ENCODE measurements around the gene CDH11. TPM values are rescaled to one million over a fixed set of nuclear protein-coding genes. Genes with fewer than 3 reads are reported as not detected.

CDH11 gene, protein sequence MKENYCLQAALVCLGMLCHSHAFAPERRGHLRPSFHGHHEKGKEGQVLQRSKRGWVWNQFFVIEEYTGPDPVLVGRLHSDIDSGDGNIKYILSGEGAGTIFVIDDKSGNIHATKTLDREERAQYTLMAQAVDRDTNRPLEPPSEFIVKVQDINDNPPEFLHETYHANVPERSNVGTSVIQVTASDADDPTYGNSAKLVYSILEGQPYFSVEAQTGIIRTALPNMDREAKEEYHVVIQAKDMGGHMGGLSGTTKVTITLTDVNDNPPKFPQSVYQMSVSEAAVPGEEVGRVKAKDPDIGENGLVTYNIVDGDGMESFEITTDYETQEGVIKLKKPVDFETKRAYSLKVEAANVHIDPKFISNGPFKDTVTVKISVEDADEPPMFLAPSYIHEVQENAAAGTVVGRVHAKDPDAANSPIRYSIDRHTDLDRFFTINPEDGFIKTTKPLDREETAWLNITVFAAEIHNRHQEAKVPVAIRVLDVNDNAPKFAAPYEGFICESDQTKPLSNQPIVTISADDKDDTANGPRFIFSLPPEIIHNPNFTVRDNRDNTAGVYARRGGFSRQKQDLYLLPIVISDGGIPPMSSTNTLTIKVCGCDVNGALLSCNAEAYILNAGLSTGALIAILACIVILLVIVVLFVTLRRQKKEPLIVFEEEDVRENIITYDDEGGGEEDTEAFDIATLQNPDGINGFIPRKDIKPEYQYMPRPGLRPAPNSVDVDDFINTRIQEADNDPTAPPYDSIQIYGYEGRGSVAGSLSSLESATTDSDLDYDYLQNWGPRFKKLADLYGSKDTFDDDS
- polyA plus RNA-seq (ENCODE audit: insufficient read length), result 169 TPM
- long read RNA-seq, donor 1, full-length matches to known transcripts, result 17 of 17 reads
- long read RNA-seq, donor 1, partial matches to known transcripts, result 0 of 17 reads
- long read RNA-seq, donor 1, other reads (novel, unspliced or antisense), result 0 of 17 reads
- long read RNA-seq, donor 2, full-length matches to known transcripts, result 30 of 30 reads
- long read RNA-seq, donor 2, partial matches to known transcripts, result 0 of 30 reads
- long read RNA-seq, donor 2, other reads (novel, unspliced or antisense), result 0 of 30 reads
- long read RNA-seq, donor 3, full-length matches to known transcripts, result 5 of 5 reads
- long read RNA-seq, donor 3, partial matches to known transcripts, result 0 of 5 reads
- long read RNA-seq, donor 3, other reads (novel, unspliced or antisense), result 0 of 5 reads
- long read RNA-seq, donor 4, result 0 reads
- long read RNA-seq, donor 5, full-length matches to known transcripts, result 9 of 9 reads
- long read RNA-seq, donor 5, partial matches to known transcripts, result 0 of 9 reads
- long read RNA-seq, donor 5, other reads (novel, unspliced or antisense), result 0 of 9 reads
- long read RNA-seq, donor 6, full-length matches to known transcripts, result 19 of 31 reads
- long read RNA-seq, donor 6, partial matches to known transcripts, result 12 of 31 reads
- long read RNA-seq, donor 6, other reads (novel, unspliced or antisense), result 0 of 31 reads
- long read RNA-seq, donor 7, full-length matches to known transcripts, result 26 of 70 reads
- long read RNA-seq, donor 7, partial matches to known transcripts, result 44 of 70 reads
- long read RNA-seq, donor 7, other reads (novel, unspliced or antisense), result 0 of 70 reads
- long read RNA-seq, donor 8, full-length matches to known transcripts, result 11 of 11 reads
- long read RNA-seq, donor 8, partial matches to known transcripts, result 0 of 11 reads
- long read RNA-seq, donor 8, other reads (novel, unspliced or antisense), result 0 of 11 reads

GRCh38 chr16:65121870-65122723, at the start of gene CDH11:
Gene CDH11, minus strand, starts transcription at chr16:65122063. Its CDS starts 117,194 bp downstream, at chr16:65004869.
- peak; percentile 80 for DNase-seq

GRCh38 chr16:65154321-65154720, 32.5 kb upstream of the CDH11 start:
- DNase-seq, result peak; percentile 29

- no peak for DNase-seq
Observed at GRCh38 chr16:65153365-65154105, 31.7 kb upstream of the CDH11 start.

GRCh38 chr16:65148804-65149203, 26.9 kb upstream of the CDH11 start:
- DNase-seq, result no peak

DNA sequence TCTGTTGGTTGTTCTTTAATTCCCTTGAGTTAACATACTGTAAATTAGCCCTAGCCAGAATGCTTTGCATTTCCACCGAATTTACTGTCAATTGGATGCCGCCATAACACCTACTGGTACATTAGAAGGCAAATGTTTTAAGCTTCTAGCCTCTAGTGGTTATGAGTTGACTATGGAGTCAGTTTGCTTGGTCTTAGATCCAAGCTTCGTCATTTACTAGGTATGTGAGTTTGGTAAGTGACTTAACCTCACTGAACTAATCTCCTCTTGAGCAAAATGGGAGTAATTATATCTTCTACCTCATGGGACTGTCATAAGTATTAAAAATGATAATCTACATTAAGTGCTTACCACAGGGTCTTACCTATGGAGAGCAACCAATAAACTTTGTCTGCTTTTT, 20.4 kb upstream of the CDH11 start:
- no peak for DNase-seq

- no peak for DNase-seq
Observed at GRCh38 chr16:65136681-65137080, 14.8 kb upstream of the CDH11 start.

DNA sequence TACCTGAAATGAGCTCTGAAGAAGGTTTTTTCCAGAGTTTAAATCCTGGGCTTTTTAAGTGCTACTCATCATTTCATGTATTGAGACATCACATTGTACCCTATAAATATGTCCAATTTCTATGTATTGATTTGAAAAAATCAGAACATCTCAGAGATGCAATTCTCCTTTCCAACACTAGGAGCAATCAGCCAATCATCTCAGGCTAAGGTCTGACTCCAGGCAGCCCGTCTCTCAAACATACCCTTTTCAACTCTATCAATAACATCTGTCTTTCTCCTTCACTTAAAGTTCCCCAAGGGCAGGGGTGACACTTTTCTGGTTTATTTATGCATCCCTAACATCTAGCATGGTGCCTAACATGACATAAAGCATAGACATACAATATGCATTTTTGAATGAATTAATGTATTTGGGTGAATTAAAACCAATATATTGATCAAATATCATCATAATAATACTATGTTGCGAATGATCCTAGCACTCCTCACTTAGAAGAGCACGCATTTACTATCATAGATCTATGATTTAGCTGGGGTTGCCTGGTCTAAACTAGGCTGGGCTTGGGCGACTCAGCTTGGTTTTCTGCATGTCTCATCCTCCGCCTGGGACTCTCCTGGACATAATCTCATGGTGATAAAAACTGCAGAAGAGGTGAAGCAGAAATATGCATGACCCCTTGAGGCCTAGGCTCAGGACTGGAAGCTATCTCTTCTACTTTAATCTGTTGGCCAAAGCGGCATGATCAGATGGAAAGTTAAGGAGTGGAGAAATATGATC, 5.2 kb upstream of the CDH11 start:
- DNase-seq, result no peak

GRCh38 chr16:65125871-65126270, 4.0 kb upstream of the CDH11 start:
- DNase-seq, result no peak

DNA sequence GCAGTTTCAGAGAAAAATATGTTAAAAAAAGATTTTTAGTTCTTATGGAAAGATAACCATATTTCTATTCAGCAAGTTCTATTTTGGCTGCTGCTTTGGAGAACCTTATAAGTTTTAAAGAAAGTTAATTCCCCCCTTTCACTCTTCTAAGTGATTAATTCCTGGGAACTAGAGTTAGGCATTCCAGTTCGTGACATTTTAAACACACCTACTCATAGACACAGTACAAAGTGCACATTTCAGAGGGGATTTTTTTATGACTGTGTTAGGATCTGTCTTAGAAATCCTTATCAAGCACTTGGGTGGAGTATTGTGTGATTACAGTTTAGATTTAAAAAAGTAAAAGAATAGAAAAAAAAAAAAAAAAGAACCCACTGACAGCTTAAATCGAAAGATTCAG, 3.5 kb upstream of the CDH11 start:
- no peak for DNase-seq

DNA sequence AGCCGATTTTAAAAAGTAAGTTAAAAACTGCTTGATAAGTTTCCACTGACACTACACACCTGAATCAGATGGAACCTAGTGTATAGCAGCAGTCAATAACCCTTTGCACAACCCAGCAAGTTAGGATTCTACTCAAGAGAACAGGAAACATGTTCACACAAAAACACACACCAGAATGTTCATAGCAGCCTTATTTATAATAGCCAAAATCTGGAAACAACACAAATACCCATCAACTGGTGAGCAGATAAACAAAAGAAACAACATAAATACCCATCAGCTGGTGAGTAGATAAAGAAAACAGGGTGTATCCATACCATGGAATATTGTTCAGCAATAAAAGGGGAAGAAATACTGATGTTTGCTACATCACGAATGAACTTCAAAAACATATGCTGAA, 2.7 kb upstream of the CDH11 start:
- DNase-seq, result no peak

DNA sequence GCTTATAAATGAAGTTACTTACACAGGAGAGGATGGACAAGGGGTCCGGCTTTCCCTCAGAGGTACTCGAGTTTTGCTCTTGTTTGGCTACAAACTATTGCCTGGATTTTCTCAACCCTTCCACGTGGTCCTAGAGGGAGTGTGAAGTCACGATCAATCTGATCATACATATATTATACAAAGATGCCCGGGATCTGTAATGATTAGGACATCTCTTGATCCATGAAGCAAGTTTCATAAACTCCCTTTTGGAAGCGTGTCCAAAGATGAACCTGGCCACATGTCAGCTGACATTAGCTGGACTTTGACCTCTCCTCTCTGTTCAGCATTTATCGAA, 2.3 kb upstream of the CDH11 start:
- DNase-seq, result no peak

DNA sequence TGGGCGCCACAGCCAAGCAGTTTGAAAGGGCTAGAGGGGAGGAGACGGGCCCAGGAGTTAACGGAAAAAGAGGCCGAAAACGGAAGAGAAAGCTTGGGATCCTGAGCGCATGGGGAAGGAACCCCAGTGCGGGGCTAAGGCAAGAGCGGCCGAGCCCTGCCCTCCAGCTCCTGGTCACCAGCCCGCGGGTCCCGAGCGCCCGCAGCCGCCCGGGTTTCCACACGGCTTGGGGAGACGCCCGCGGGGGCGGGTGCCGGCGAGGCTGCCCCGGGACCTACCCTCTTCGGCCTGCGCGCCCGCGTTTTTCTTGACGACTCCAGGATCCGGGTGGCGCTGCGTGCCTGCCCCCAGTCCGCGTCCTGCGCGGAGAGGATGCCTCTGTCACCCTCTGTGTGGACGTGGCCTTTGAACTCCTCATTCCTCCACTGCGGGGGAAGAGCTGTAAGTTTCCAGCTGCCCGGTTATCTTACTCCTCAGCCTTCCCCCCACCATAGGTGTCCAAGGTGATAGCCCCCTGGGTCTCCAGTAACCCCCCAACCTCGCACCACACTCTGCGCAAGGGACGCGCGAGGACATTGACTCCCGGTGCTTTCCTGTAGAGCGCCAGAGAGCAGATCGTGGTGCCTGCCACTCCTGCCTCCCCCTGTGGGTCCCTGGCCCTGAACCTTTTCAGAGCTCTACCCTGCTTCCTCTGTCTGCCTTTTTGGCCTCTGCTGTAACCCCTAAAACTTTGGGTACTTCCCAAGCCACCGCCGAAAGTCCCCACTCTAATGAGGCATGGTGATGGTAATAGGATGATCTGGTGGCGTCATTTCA, 1.7 kb upstream of the CDH11 start:
- peak; percentile 42 for DNase-seq

- DNase-seq, result peak; percentile 52
Observed at GRCh38 chr16:65122724-65123395, 997 bp upstream of the CDH11 start.

- DNase-seq, result peak; percentile 38
Observed at GRCh38 chr16:65120831-65121721, 787 bp downstream of the CDH11 start.

DNA sequence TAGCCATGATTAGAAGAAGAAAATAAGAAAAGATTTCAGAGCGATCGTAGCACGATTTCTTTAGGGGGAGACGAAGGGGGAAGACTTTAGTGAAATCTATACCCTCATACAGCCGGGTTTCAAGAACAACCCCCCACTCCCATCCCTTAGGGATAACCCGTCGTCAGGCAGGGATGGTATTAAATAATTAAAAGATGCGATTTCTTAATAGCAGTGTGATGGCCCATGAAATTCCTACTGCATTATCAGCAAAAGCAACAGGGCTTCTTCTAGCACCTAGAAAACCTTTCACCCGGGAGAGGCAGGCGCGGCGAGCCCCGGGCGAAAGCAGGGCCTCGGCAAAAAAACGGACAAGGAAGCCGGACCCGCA, 1.4 kb downstream of the CDH11 start:
- DNase-seq, result no peak

GRCh38 chr16:65119901-65120401, 1.9 kb downstream of the CDH11 start:
- DNase-seq, result peak; percentile 53

All from left kidney (tissue), 8 donors.